ENCODE measurements around the gene KCNJ12.
"Not testable (repeated sequence)": the region's sequence is repeated elsewhere in the genome, so short reads cannot be mapped to it uniquely, and the experiment has no call there.

Gene KCNJ12

GRCh38 chr17:21454006-21454405 lies 77.8 kb downstream of the KCNJ12 start:
- DNase-seq: not testable (repeated sequence)

- DNase-seq: no peak
These were observed 78.3 kb downstream of the KCNJ12 start for GRCh38 chr17:21454441-21454840.

GRCh38 chr17:21455761-21456160 lies 79.6 kb downstream of the KCNJ12 start:
- no peak for DNase-seq

GRCh38 chr17:21456449-21456848 lies 80.3 kb downstream of the KCNJ12 start:
- DNase-seq: not testable (repeated sequence)

GRCh38 chr17:21457051-21458026 lies 81.2 kb downstream of the KCNJ12 start:
- DNase-seq: peak; percentile 94

- DNase-seq: no peak
These were observed 81.9 kb downstream of the KCNJ12 start for GRCh38 chr17:21458054-21458453.

- DNase-seq: no peak
These were observed 83.4 kb downstream of the KCNJ12 start for GRCh38 chr17:21459536-21459935.

GRCh38 chr17:21460358-21460757 lies 84.2 kb downstream of the KCNJ12 start:
- no peak for DNase-seq

GRCh38 chr17:21462237-21462636 lies 86.1 kb downstream of the KCNJ12 start:
- DNase-seq: no peak

- DNase-seq: no peak
These were observed 87.1 kb downstream of the KCNJ12 start for GRCh38 chr17:21463204-21463661.

- no peak for DNase-seq
These were observed 87.7 kb downstream of the KCNJ12 start for GRCh38 chr17:21463779-21464407.

GRCh38 chr17:21464611-21465021 lies 88.5 kb downstream of the KCNJ12 start:
- DNase-seq: no peak

- DNase-seq: no peak
These were observed 90.4 kb downstream of the KCNJ12 start for GRCh38 chr17:21466550-21466949.

GRCh38 chr17:21467196-21467595 lies 91.0 kb downstream of the KCNJ12 start:
- DNase-seq: no peak

GRCh38 chr17:21467739-21468490 lies 91.8 kb downstream of the KCNJ12 start:
- DNase-seq: no peak
